GM18511 (cell line): ENCODE results near the gene GNB5.
"Not testable (repeated sequence)": the region's sequence is repeated elsewhere in the genome, so short reads cannot be mapped to it uniquely, and the experiment has no call there.

ENCODE experiments used
- ATAC-seq: cut with Tn5 transposase; IDR thresholded peaks from one replicate; pipeline ENCODE4 v1.9.1; 2021; ENCODE audit warnings: mild to moderate bottlenecking, moderate library complexity; ENCODE audit not compliant: unreplicated experiment

The GNB5 gene

GRCh38 chr15:52191207-52191606 is at the start of gene GNB5:
Gene GNB5, minus strand, starts transcription at chr15:52191392. Its CDS starts 6,716 bp downstream, at chr15:52184676.
- no peak for ATAC-seq

GRCh38 chr15:52240166-52240565 is 49.0 kb upstream of the GNB5 start:
- ATAC-seq = no peak

DNA sequence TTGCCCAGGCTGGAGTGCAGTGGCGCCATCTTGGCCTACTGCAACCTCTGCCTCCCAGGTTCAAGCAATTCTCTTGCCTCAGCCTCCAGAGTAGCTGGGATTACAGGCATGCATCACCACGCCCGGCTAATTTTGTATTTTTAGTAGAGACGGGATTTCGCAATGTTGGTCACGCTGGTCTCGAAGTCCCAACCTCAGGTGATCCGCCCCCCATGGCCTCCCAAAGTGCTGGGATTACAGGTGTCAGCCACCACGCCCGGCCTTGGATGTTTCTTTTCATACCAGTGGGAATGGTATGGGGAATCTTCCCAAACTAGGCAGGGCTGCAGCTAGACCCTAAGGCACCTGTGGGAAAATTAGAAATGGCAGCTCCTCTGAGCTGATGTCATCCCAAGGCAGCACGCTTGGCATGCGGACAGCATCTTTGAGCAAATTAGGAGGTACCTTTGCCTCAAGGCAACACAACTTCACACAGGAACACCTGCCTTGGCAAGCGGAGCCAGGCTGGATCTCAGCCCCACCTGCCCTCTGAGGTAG is 47.9 kb upstream of the GNB5 start:
- not testable (repeated sequence) for ATAC-seq

- ATAC-seq = no peak
These were observed 47.0 kb upstream of the GNB5 start for GRCh38 chr15:52238149-52238548.

DNA sequence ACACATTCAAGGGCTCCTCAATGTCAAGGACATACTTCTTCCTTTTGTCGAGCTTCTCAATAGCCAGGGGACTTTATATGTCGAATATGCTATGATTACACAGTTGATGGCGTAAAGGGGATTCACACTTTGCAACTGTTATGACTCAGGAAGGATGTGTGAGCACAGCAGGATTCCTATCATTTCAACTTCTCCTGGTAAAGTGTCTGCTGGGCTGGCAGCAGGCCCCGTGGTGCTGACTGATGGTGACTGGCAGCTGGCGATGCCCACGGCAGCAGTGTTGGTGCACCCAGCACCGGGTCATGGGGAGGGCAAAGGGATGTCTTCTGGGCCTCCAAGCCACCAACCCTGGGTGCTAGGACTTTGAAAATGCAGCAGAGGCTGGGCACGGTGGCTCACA is 44.8 kb upstream of the GNB5 start:
- no peak for ATAC-seq

- peak; percentile 48 for ATAC-seq
These were observed 43.7 kb upstream of the GNB5 start for GRCh38 chr15:52234596-52235541.

DNA sequence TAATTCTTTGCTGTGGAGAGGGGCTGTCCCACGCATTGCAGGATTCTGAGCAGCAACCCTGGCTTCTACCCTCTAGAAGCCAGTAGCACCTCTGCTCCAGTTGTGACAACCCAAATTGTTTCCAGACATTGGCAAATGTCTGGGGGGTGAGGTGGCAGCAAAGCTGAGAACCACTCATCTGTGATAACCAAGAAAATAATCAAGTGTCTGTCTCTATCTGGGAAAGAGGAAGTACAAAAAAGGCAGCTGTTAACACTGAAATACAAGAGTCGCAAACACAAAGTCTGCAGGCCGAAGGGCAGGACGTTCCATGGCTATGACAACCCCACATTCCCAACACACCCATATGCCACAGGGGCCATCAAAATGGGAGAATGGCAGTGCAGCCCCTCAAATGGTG is 42.2 kb upstream of the GNB5 start:
- ATAC-seq = peak; percentile 45

DNA sequence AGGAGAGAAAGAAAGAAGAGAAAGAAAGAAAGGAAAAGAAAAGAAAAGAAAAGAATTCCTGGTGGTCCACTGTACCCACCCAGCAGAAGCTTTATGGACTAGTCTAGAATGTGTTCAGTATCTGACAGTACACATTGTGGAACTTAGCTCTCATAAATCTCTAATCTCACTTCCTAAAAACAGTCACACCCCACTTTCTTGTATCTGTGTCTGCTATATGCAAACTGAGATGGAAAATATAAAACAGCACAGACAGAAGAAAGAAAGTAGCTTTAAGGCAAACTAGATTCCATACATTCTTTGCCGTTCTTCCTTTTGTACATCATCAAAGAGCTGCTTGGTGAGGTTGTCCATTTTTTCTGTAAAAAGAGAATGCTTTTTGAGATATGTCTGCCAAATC is 41.1 kb upstream of the GNB5 start:
- ATAC-seq = peak; percentile 62

GRCh38 chr15:52230073-52230472 is 38.9 kb upstream of the GNB5 start:
- no peak for ATAC-seq

GRCh38 chr15:52228921-52229320 is 37.7 kb upstream of the GNB5 start:
- no peak for ATAC-seq

GRCh38 chr15:52227456-52227855 is 36.3 kb upstream of the GNB5 start:
- ATAC-seq = peak; percentile 76

DNA sequence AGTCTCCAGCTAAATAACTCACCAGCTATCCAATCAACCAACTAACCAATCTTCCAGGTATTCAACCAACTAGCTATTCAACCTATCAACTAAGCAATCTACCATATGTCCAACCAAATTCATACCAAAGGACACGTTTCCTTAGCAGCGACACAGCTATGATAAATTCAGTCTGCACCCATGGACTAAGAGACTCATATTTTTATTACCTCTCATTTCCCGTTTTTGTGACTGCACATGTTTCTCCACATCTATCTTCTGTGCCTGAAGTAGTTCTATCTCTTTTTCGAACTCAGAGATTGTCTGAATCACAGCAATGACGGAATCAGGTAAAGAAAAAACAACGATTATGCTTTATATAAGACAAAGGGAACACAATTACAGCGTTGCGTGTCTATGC is 34.0 kb upstream of the GNB5 start:
- ATAC-seq = no peak

DNA sequence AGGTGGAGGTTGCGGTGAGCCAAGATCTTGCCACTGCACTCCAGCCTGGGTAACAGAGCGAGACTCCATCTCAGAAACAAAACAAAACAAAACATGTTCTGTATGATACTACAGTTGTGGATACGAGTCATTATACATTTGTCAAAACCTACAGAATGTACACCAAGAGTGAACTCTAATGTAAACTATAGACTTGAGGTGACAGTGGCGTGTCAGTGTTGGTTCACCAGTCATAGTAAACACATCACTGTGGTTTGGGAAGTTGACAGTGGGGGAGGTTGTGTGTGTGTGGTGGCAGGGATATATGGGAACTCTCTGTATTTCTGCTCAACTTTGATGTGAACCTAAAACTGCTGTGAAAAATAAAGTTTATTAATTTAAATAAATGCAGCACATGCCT is 33.0 kb upstream of the GNB5 start:
- ATAC-seq = no peak

DNA sequence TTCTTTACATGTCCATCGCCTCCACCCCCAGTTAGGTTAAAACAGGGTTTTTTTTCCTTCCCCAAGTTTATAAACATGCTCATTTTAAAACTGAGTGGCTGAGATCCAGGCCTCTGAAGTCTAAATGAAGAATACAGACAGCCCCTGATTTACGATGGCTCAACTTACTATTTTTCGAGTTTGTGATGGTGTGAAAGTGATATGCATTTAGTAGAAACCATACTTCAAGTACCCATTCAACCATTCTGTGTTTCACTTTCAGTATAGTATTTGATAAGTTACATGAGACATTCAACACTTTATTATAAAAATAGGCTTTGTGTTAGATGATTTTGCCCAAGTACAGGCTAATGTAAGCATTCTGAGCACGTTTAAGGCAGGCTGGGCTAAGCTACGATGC is 30.5 kb upstream of the GNB5 start:
- peak; percentile 78 for ATAC-seq

GRCh38 chr15:52220937-52221660 is 29.9 kb upstream of the GNB5 start:
- peak; percentile 55 for ATAC-seq

GRCh38 chr15:52220251-52220650 is 29.1 kb upstream of the GNB5 start:
- ATAC-seq = no peak

- ATAC-seq = no peak
These were observed 27.6 kb upstream of the GNB5 start for GRCh38 chr15:52218816-52219215.

- no peak for ATAC-seq
These were observed 27.2 kb upstream of the GNB5 start for GRCh38 chr15:52218371-52218770.

DNA sequence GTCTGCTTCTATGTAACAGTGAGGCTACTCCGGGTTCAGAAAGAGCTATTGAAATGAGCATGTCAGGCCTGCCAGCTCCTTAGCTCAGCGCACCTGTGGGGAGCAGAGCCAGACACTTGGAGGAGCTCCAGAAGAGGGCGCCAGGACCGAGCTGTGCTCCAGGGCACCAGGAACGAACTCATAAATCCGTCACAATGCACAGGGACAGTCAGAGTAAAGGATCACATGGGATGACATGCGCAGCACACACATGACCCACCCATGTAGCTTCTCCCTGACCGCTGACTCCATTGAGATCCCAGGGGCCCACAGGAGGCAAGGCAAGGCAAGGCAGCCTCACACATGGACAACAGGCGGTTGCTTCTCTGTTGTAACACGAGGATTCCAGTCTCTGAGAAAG is 26.0 kb upstream of the GNB5 start:
- ATAC-seq = no peak

DNA sequence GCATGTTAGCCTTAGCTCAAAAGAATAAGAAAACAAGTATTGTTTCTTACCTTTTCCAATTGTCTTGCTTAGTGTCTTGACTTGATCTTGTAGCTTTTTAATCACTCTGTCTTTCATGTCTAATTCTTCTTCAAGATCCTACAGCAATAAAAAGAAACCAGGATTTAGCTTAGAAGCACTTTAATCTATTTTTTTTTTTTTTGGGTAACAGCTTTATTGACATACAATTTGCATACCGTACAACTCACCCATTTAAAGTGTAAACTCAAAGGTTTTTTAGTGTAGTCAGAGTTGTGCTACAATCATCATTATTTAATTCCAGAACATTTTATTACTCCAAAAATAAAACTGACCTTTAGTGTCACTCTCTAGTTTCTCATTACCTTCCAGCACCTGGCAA is 23.4 kb upstream of the GNB5 start:
- ATAC-seq = no peak

DNA sequence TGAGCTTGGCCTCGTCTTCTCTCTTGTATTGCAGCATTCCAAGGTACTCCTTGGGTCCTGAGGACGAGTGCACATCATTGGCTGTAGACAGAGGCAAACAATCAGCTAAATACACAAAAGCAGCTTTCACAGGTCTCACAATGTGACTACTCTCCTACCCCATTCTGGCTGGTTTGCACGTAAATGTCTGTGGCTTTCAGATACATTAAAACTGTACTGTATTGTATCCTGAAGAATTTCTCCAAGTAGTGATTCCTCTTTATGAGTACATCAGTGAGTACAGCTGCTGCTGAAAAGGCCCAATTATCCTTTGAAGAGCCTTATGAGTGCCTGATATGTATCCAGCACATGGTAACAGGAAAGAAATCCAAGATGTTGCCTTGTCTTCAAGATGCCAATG is 22.0 kb upstream of the GNB5 start:
- ATAC-seq = no peak
